CD4-positive, alpha-beta memory T cell (primary cell): ENCODE results near the gene NUAK1. TPM values are rescaled to one million over a fixed set of nuclear protein-coding genes. Genes with fewer than 3 reads are reported as not detected.

Source experiments
- CTCF ChIA-PET: fragments of 350-600 bp; sonication (Branson Sonifier 250); formaldehyde crosslinking; loops from one replicate; lab custom pipeline; 2021; ENCODE audit warnings: inconsistent platforms; ENCODE audit not compliant: partially characterized antibody; lab: Charles Lee
- POLR2A ChIA-PET: fragments of 350-600 bp; sonication (Branson Sonifier 250); formaldehyde crosslinking; loops from one replicate; lab custom pipeline; 2021; ENCODE audit not compliant: partially characterized antibody; lab: Charles Lee
- DNase-seq, 5 donors: peaks; one replicate each; pipeline versions ENCODE4 v3.0.0 to v3.0.0-alpha.2; 2020 to 2022; ENCODE audit warnings: mixed read lengths in 1 of 5
- H3K27ac ChIP-seq: one replicate; pipeline ENCODE4 v1.7.0; 2013; ENCODE audit warnings: low read depth, low read length
- H3K27me3 ChIP-seq: 2 replicates; pipeline ENCODE4 v1.7.0; 2013; ENCODE audit warnings: mild to moderate bottlenecking, low read length, moderate library complexity; ENCODE audit not compliant: insufficient read depth
- H3K36me3 ChIP-seq: 2 replicates; pipeline ENCODE4 v1.7.0; 2013; ENCODE audit warnings: mild to moderate bottlenecking, low read length, moderate library complexity; ENCODE audit not compliant: insufficient read depth
- H3K4me1 ChIP-seq: 2 replicates; pipeline ENCODE4 v1.7.0; 2013; ENCODE audit warnings: mild to moderate bottlenecking, low read length, moderate library complexity; ENCODE audit not compliant: insufficient read depth
- H3K4me3 ChIP-seq, 2 donors: one replicate each; pipeline ENCODE4 v1.7.0; 2013; ENCODE audit warnings: low read length in 2 of 2, mild to moderate bottlenecking in 1 of 2
- H3K9me3 ChIP-seq, 2 donors: one replicate each; pipeline ENCODE4 v1.7.0; 2013; ENCODE audit warnings: low read length in 2 of 2, control low read depth in 1 of 2; ENCODE audit not compliant: control insufficient read depth in 1 of 2
- H3K27ac Mint-ChIP-seq, 7 donors: one replicate each; pipeline ENCODE4 v1.8.0; 2020 to 2021; ENCODE audit warnings: mixed read lengths in 7 of 7, mild to moderate bottlenecking in 6 of 7, inconsistent platforms in 3 of 7, moderate library complexity in 3 of 7
- H3K27me3 Mint-ChIP-seq, 2 donors: one replicate each; pipeline ENCODE4 v1.8.0; 2020 to 2021; ENCODE audit warnings: mixed read lengths in 2 of 2
- H3K36me3 Mint-ChIP-seq, 2 donors: one replicate each; pipeline ENCODE4 v1.8.0; 2020 to 2021; ENCODE audit warnings: mixed read lengths in 2 of 2, inconsistent platforms in 1 of 2, mild to moderate bottlenecking in 1 of 2
- H3K4me1 Mint-ChIP-seq, 4 donors: one replicate each; pipeline ENCODE4 v1.8.0; 2020 to 2021; ENCODE audit warnings: mixed read lengths in 4 of 4, mild to moderate bottlenecking in 1 of 4
- H3K4me3 Mint-ChIP-seq, 8 donors: one replicate each; pipeline ENCODE4 v1.8.0; 2020 to 2021; ENCODE audit warnings: mixed read lengths in 8 of 8, mild to moderate bottlenecking in 7 of 8, moderate library complexity in 6 of 8, inconsistent platforms in 3 of 8
- H3K9me3 Mint-ChIP-seq, 8 donors: one replicate each; pipeline ENCODE4 v1.8.0; 2020 to 2021; ENCODE audit warnings: mixed read lengths in 8 of 8, mild to moderate bottlenecking in 5 of 8, inconsistent platforms in 3 of 8, moderate library complexity in 1 of 8
- intact Hi-C: fragments of 100-400 bp; cut with micrococcal nuclease; formaldehyde crosslinking; loops from one replicate; pipeline ENCODE4 v1.15.1; 2023
- polyA plus RNA-seq, 2 donors: library from polyadenylated mRNA; unstranded; fragments of 300-500 nt; fragmentation: Illumina TruSeq; gene quantifications; one replicate each; pipeline ENCODE4 v1.2.3, GENCODE V29; 2021
- total RNA-seq, 2 experiments: library from RNA; stranded (reverse); gene quantifications; one replicate each; pipeline ENCODE4 v1.2.3, GENCODE V29; 2021

Gene NUAK1
- total and polyA plus RNA-seq, 4 experiments from 2014 or later: not detected

DNA sequence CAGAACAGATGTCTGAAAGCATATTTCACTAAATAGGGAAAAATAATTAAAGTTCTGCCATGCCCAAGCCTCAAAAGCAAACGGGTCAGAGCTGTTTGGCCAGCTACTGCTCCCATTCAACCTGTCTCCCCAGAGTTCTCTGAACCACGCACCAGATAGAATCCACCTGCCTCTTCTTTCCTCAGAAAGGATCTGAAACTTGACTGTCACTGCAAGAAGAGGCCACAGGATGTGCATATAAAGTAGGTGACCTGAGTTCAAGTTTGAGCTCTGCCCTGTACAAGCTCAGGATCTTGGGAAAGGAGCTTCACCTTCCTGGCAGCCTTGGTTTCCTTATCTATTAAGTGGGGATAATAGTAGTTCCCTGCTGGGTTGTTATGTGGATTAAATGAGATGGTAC lies 91.8 kb downstream of the NUAK1 start:
- Histone ChIP-seq H3K27ac (no peak overlapping the region), H3K27me3 (peaks cover 6% of the 10 kb centered on the region), H3K36me3 (no peaks in the 10 kb centered on the region), H3K4me1 (no peaks in the 10 kb centered on the region), H3K4me3 (no peak overlapping the region), H3K9me3 (no peaks in the 10 kb centered on the region)
- Mint-ChIP-seq H3K36me3 (no peaks in the 10 kb centered on the region), H3K27me3 (peaks cover 6 to 9% of the 10 kb centered on the region in 2 donors), H3K27ac (no peak overlapping the region), H3K9me3 (peaks cover 0 to 2% (median 0%) of the 10 kb centered on the region in 8 donors), H3K4me1 (no peaks in the 10 kb centered on the region), H3K4me3 (no peak overlapping the region)
- ChIA-PET CTCF (no interaction called here), POLR2A (no interaction called here)
- DNase-seq: no peak
- intact Hi-C loops: no loop called here

DNA sequence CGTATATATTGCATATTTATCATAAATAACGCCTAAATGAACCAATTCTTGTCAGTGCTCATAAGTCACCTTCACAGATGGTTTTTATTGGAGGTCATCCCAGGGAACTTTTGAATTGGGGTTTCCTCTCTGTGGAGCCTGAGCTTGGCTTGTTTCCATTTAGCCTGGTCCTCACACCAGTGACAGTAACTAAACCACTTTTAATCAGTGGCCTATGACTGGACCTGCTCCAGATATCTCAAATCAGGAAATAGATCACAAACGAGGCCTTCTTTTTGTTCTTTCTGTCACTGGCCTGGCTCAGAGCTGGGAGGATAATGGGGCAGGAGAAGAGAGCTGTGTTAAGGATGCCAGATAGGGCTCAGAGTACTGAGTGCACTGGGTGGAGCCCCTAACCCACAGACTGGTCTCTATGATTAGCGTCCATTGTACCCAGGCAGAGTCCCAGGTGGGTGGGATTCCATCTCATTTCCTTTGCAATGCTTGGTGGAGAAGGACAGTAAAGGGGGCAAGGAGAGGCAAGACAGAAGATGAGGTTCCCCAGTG lies 92.4 kb downstream of the NUAK1 start:
- Histone ChIP-seq H3K27ac (no peak overlapping the region), H3K4me1 (no peaks in the 10 kb centered on the region), H3K36me3 (no peaks in the 10 kb centered on the region), H3K9me3 (no peaks in the 10 kb centered on the region), H3K4me3 (no peak overlapping the region), H3K27me3 (peaks cover 6% of the 10 kb centered on the region)
- ChIA-PET CTCF (no interaction called here), POLR2A (no interaction called here)
- no peaks in the 10 kb centered on the region for H3K4me1 Mint-ChIP-seq
- H3K27ac Mint-ChIP-seq: no peak overlapping the region
- H3K9me3 Mint-ChIP-seq: peaks cover 0 to 2% (median 0%) of the 10 kb centered on the region in 8 donors
- no peaks in the 10 kb centered on the region for H3K36me3 Mint-ChIP-seq
- intact Hi-C loops: no loop called here
- peaks cover 3 to 7% of the 10 kb centered on the region in 2 donors for H3K27me3 Mint-ChIP-seq
- no peak overlapping the region for H3K4me3 Mint-ChIP-seq
- DNase-seq: no peak

DNA sequence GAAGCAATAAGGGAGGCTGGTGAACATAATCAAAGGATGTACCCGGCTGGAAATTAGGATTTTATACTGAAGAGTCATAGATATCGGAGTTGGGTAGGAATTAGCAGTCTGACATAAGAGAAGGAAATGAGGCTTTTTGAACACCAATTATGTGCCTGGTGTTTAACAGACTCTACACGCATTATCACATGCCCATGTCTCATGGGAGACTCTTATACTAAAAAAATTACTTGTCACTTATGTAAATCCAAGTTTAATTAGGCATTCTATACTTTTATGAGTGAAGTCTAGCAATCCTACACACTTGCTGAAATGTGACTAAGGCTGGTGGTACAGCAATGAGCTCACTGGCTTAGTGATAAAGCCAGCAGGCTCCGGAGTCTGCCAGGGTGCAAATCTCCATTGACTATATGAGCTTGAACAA lies 93.5 kb downstream of the NUAK1 start:
- H3K9me3 ChIP-seq: no peaks in the 10 kb centered on the region
- H3K27me3 ChIP-seq: peaks cover 6% of the 10 kb centered on the region
- no peaks in the 10 kb centered on the region for H3K4me1 ChIP-seq
- intact Hi-C loops: no loop called here
- Mint-ChIP-seq H3K4me3 (no peak overlapping the region), H3K4me1 (no peaks in the 10 kb centered on the region), H3K27ac (no peak overlapping the region), H3K27me3 (peaks cover 3 to 7% of the 10 kb centered on the region in 2 donors), H3K36me3 (no peaks in the 10 kb centered on the region), H3K9me3 (peaks cover 0 to 2% (median 0%) of the 10 kb centered on the region in 8 donors)
- H3K27ac ChIP-seq: no peak overlapping the region
- DNase-seq: no peak
- H3K36me3 ChIP-seq: no peaks in the 10 kb centered on the region
- H3K4me3 ChIP-seq: no peak overlapping the region
- CTCF ChIA-PET: no interaction called here
- POLR2A ChIA-PET: no interaction called here

DNA sequence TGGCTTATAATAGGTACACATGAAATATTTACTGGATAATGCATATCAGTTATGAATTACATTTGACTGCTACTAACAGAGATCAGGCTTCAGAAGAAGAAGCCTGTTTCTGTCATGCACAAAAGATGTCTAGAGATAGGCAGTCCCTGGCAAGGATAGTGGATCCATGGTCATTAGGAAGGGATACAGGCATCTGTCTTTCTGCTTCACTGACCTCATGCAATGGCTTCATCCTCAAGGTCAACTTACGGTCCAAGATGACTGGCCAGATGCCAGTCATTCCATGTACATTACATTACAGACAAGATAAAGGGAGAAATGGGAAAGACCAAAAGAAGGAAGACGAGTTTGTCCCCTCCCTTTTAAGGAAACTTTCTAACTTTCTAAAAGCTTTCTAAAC lies 94.0 kb downstream of the NUAK1 start:
- Mint-ChIP-seq H3K36me3 (no peaks in the 10 kb centered on the region), H3K4me1 (no peaks in the 10 kb centered on the region), H3K9me3 (peaks cover 0 to 2% (median 0%) of the 10 kb centered on the region in 8 donors), H3K27me3 (peaks cover 3 to 7% of the 10 kb centered on the region in 2 donors), H3K4me3 (no peak overlapping the region), H3K27ac (no peak overlapping the region)
- H3K36me3 ChIP-seq: no peaks in the 10 kb centered on the region
- no peak overlapping the region for H3K4me3 ChIP-seq
- H3K9me3 ChIP-seq: no peaks in the 10 kb centered on the region
- no peak overlapping the region for H3K27ac ChIP-seq
- DNase-seq: no peak
- no peaks in the 10 kb centered on the region for H3K4me1 ChIP-seq
- ChIA-PET CTCF (no interaction called here), POLR2A (no interaction called here)
- H3K27me3 ChIP-seq: peaks cover 1% of the 10 kb centered on the region
- intact Hi-C loops: no loop called here

DNA sequence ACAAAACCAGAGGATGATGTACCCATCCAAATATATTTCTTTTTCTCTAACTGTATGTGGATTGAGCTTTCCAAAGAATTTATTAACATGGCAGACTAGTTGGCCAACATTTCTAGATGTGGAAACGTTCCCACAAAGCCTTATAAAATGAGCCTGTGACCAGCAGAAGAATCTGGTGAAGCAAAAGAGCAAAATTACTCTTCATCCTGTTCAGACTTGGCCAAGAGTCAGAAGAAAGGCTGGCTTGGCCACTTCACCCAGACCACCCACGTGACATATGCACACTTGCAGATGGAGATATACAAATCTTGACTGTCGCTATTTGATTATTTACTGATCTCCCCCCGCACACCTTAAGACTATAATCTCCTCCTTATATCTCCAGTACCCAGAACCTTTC lies 96.7 kb downstream of the NUAK1 start:
- Histone ChIP-seq H3K36me3 (no peaks in the 10 kb centered on the region), H3K4me3 (no peak overlapping the region), H3K4me1 (no peaks in the 10 kb centered on the region), H3K27ac (no peak overlapping the region), H3K9me3 (no peaks in the 10 kb centered on the region), H3K27me3 (no peaks in the 10 kb centered on the region)
- Mint-ChIP-seq H3K27me3 (peaks cover 0 to 2% of the 10 kb centered on the region in 2 donors), H3K9me3 (peaks cover 0 to 2% (median 0%) of the 10 kb centered on the region in 8 donors), H3K36me3 (no peaks in the 10 kb centered on the region), H3K4me3 (no peak overlapping the region), H3K4me1 (no peaks in the 10 kb centered on the region), H3K27ac (no peak overlapping the region)
- intact Hi-C loops: no loop called here
- CTCF ChIA-PET: no interaction called here
- POLR2A ChIA-PET: no interaction called here
- no peak for DNase-seq

DNA sequence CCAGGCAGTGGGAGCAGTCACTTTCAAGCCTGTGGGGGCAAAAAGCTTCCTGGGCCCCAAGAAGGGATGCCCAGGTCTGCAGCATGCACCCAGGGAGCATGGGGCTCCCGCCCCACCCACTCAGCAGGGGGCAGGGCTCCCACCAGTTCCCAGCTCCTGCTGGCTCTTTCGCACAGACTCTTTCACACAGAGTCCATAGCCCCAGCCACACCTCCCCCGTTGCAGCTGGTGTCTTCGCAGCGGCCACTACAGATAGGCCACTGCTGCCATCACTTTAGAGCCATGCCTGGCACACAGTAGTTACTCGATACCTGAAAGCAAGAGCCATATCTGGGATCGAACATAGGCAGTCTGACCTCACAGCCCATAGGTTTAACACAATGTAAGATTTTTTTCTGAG lies 98.2 kb downstream of the NUAK1 start:
- Histone ChIP-seq H3K4me1 (no peaks in the 10 kb centered on the region), H3K9me3 (no peaks in the 10 kb centered on the region), H3K27me3 (no peaks in the 10 kb centered on the region), H3K27ac (no peak overlapping the region), H3K4me3 (no peak overlapping the region), H3K36me3 (no peaks in the 10 kb centered on the region)
- no peak overlapping the region for H3K4me3 Mint-ChIP-seq
- no peaks in the 10 kb centered on the region for H3K36me3 Mint-ChIP-seq
- CTCF ChIA-PET: no interaction called here
- peaks cover 0 to 2% (median 0%) of the 10 kb centered on the region in 8 donors for H3K9me3 Mint-ChIP-seq
- DNase-seq: no peak
- no peaks in the 10 kb centered on the region for H3K4me1 Mint-ChIP-seq
- intact Hi-C loops: no loop called here
- POLR2A ChIA-PET: no interaction called here
- H3K27me3 Mint-ChIP-seq: peaks cover 0 to 2% of the 10 kb centered on the region in 2 donors
- H3K27ac Mint-ChIP-seq: no peak overlapping the region

DNA sequence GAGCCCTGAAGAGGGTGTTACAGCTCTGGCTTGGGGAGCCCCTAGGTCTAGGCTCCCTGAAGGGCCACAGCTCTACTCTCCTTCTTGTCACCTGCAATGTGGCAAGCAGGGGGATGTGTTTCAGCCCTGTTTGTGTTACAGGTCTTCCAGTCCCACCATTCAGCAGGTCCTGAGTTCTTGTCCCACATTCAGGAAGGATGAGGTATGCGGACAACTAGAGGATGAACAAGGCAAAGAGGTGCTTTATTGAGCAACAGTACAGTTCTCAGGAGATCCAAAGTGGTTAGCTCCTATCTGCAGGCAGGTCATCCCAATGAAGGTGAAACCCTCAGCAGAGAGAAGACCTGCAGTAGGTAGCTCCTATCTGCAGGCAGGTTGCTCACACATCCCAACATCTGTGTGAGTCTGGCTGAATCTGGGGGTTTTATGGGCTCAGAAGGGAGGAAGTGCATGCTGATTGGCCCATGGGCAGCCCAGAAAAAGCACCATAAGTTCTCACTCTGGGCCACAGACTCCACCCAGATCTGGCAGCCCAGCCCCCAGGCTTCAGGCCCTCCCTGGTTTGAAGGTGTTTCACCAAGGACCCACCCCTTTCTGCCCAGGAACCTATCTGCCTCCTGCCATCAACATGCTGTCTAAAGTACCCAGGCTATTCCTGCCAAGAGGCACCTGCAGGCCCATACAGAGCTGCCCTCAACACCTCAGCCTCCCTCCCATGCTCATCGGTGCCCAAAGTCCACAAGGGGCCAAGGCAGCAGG lies 98.9 kb downstream of the NUAK1 start:
- no peaks in the 10 kb centered on the region for H3K4me1 Mint-ChIP-seq

More for the DNA sequence above, 98.9 kb downstream of the NUAK1 start:
- Histone ChIP-seq H3K4me3 (no peak overlapping the region), H3K4me1 (no peaks in the 10 kb centered on the region), H3K36me3 (no peaks in the 10 kb centered on the region), H3K27me3 (no peaks in the 10 kb centered on the region), H3K27ac (no peak overlapping the region), H3K9me3 (no peaks in the 10 kb centered on the region)
- Mint-ChIP-seq H3K9me3 (peaks cover 0 to 2% (median 0%) of the 10 kb centered on the region in 8 donors), H3K27ac (no peak overlapping the region), H3K27me3 (peaks cover 2% of the 10 kb centered on the region in 2 donors), H3K36me3 (no peaks in the 10 kb centered on the region), H3K4me3 (no peak overlapping the region)
- DNase-seq: no peak
- CTCF ChIA-PET: no interaction called here
- intact Hi-C loops: no loop called here
- POLR2A ChIA-PET: no interaction called here
